ACHN (cell line): ENCODE measurements around the gene ASTN2.

Experiments
- DNase-seq: peaks from one replicate; pipeline ENCODE4 v3.0.0-alpha.2; 2015
- in situ Hi-C: cut with HindIII; loops from 2 replicates; pipeline ENCODE4 v1.10.0; 2017; ENCODE audit warnings: low sequenced_read_pairs, low pct_ligation_motif_present, low pct_unique_long_range_greater_than_20kb

The ASTN2 gene

DNA sequence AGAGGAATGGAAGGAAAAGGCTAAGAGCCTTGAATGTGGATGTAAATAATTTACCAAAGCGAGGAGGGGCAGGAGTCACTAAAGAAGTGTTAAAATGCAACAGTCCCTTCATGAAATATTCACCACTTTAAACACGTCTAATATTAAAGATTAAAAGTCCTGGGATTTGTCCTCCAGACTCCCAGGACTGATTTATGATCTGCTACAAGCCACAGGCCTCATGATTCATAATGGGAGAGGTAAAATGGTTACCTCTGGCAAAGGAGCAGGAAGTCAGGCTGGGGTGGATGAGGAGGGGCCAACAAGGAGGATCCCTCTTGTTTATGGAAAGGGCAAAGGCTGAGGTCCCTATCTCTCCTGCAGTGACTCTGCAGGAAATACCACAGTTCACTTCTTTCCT is 435.4 kb downstream of the ASTN2 start:
- DNase-seq, result peak; percentile 56
- in situ Hi-C loops, result no loop called here

DNA sequence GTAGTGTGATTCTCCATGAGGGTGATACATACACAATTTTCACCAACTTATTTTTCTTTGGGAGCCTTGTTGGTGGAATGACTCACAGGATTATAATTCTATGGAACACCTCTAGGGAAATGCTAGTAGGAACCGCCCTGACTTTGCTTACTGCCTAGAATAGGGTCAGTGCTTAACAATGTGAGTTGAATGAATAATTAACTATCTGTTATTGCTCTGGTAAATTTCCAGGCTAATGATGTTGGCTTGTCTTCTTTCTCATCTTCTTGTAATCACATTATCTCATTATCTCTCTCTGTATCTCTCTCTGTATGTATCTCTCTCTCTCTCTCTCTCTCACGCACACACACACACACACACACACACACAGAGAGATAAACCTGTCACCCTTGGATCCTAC is 436.7 kb downstream of the ASTN2 start:
- DNase-seq, result peak; percentile 48
- in situ Hi-C loops, result no loop called here

DNA sequence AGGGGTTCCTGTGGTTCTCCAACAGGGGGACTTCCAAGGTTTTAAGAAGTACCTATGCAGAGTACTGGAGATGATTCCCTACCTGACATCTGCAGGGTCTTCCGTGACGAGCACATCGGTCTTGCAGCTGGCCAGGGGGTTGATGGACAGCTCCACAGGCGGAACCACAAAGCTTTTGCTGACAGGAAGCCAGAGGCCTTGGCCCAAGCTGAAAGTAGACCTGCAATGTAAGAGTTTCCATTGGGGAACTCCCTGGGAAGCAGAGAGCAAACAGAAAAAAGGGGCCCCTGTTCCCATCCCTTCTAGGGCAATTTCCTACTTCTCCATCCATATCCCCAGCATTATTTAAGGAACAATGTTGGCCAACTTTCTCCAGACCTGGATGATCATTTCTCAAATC is 439.7 kb downstream of the ASTN2 start:
- in situ Hi-C loops, result no loop called here

DNA sequence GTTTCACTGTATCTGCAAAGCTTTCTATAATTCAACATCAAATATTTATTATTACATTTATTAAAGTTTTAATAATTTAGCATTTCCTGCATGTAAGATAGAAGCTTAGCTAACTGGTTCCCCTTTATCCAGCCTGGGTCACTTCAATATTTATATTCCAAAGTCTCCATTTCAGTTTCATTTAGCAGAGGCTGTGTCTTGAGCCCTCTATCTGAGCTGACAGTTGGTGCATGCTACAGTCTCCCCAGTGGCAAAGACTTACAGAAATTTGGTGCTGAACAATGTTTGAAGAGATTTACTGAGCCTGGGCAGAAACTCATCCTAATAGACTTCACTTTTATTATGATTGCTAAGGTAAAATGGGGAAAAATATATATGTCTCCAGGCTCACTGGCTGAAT is 448.7 kb downstream of the ASTN2 start:
- in situ Hi-C loops, result no loop called here
- DNase-seq, result no peak

More for the DNA sequence above, 439.7 kb downstream of the ASTN2 start:
- no peak for DNase-seq

DNA sequence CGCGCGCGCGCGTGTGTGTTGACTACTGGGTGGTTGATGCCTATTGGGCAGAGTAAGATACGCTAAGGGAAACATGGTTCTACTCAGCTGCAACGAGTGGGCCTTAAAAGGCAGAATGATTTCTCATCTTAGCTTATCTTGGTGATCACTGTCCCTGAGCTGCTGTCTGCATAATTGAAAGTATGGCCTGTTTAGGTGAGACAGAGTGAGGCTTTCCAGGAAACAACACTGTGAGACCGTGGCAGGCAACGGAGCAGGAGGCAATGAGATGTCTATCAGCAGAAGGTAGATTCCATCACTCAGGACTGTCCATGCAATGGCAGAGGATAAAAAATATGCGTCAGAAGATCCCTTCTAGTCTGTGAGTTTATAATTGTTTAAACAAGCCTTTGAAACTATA is 450.6 kb downstream of the ASTN2 start:
- DNase-seq, result no peak
- in situ Hi-C loops, result no loop called here

- in situ Hi-C loops, result no loop called here
- DNase-seq, result no peak
Observed at GRCh38 chr9:116959809-116960208, 455.0 kb downstream of the ASTN2 start.

DNA sequence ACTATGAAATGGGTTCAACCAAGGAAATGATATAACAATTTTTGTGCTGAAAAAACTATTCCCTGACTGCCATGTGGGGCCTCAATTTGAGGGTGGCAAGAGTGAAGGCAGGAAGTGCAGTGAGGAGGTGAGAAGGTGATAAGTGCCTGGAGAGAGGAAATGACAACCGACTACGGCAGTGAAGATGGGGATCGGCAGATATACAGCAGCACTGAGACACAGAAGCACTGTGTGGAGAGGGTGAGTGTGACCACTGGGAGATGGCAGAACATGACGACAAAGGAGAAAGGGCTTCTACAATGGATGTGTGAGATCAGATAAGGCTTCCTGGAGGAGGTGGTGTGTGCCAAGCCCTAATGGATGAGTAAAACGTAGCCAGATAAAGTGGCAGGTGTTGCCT is 456.0 kb downstream of the ASTN2 start:
- DNase-seq, result no peak
- in situ Hi-C loops, result no loop called here

DNA sequence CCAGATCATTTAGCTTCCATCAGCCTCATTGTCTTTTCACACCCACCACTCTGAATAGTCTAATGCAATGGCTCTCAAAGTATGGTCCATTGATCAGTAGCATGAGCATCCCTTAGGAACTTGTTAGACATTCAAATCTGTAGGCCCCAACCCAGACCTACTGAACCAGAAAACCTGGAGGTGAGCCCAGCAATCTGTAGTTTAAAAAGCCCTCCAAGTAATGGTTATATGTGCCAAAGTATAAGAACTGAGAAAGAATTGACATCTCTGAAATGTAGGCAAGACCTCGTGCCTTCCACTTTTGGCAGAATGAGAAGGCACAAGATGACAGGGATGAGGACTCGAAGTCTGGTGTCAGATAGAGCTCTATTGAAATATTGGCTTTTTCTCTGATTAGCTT is 460.1 kb downstream of the ASTN2 start:
- no peak for DNase-seq
- in situ Hi-C loops, result no loop called here

DNA sequence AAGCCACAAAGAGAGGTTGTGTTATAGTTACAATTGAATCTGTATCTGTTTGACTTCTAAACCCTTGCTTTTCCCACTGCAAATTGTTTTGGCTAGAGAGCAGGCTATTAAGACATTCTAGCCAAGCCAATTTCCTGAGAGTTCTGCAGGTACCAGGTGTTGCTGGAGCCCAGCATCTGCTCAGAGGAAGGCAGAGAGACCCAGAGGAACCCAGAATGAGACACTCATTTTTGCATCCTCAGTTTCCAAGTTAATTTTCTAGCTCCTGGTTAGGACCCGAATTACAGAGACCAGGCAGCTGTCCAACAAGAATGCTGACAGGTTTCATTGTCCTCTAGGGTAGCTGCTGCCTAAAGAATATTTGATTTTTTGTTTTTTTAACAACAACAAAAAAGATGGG is 461.6 kb downstream of the ASTN2 start:
- in situ Hi-C loops, result no loop called here
- DNase-seq, result no peak

DNA sequence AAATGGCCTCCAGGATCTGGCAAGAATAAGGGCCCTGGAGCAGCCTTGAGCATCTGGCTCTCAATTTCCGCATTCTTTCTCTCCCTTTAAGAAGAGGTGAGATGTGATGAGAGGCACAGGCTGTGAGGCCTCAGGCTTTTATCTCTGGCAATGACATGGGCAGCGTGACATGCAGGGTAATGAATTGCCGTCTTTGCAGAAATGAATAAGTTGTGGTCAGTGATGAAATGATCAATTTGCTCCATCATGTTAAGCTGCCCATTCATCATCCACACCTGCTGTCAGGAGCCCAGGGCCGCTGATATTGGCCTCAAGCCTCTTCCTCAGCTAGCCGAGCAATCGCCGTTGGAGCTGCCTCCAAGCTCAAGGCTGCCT is 462.4 kb downstream of the ASTN2 start:
- in situ Hi-C loops, result no loop called here
- DNase-seq, result no peak

- in situ Hi-C loops, result no loop called here
Observed at GRCh38 chr9:116951588-116952435, 463.0 kb downstream of the ASTN2 start.

GRCh38 chr9:116945817-116946216 is 469.0 kb downstream of the ASTN2 start:
- in situ Hi-C loops, result no loop called here
- DNase-seq, result no peak

More at GRCh38 chr9:116951588-116952435, 463.0 kb downstream of the ASTN2 start:
- peak; percentile 73 for DNase-seq

DNA sequence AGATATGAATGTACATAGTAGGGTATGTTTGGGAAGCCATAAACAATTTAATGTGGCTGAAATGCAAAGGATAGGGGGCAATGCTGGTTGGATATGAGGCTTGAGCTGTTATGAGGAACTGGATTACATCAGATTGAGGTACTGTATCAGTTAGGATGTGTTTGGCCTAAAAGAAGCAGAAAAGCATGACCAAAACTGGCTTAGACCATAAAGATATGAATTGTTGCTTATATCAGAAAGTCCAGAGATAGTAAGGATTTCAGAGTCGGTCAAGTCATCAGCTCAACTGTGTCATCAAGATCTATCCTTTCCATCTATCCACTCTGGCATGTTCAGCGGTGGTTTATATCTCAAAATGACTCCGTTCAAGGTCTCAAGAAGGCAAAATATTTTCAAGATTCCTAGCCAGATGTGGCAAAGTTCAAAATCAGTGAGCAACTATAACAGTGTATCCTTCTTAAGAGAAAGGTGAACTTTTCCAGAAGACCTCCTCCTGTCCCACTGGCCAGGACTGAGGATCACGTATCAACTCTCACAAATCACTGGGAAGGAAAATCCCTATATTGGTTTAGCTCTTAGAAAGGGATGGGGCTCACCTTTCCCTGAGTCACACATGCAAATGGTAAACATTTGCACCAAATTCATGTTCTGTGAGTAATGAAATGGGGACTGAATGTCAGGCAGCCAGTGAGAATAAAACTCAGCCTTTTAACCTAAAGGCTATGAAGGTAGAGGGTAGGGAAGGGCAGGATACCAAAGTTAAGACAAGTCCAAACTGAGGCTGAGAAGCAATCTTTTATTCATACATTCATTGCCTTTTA is 469.9 kb downstream of the ASTN2 start:
- no peak for DNase-seq
- in situ Hi-C loops, result no loop called here

DNA sequence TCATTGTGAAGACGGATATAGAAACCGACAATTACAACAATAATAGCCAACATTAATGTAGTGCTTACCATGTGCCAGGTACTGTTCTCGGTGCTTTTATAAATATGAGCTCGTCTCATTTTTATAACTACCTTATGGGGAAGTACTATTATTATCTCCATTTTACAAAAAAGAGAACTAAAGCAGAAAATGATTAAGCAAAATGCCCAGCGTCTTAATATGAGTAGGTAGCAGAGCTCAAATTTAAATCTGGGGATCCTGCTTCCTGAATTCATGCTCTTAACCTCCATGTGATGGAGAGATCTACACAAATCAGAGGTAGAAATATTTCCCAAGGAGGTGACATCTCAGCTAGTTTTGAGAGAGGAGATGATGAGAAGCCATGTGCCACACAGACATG is 470.9 kb downstream of the ASTN2 start:
- DNase-seq, result no peak
- in situ Hi-C loops, result no loop called here

DNA sequence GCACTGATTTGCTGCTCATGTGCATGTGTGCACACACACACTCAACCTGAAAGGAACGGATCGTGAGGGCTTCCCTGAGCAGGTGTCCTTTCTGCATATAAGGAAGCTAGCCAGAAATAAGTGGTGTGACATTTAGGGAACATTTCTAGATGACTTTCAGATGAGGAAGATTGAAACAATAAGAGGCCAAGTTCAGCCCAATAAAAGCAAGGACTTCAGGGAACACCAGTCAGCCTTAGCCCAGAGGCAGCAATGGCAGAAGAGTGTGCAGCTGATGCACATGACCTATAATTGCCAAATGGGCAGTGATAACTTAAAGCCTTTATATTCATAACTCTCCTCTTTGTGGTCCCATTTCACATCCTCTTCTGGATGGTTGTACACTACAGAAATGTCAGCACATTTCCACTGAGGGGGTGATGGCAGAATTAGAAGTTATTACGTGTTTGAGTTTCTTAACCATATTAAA is 472.2 kb downstream of the ASTN2 start:
- in situ Hi-C loops, result no loop called here
- DNase-seq, result no peak

- in situ Hi-C loops, result no loop called here
Observed at GRCh38 chr9:116941266-116941665, 473.6 kb downstream of the ASTN2 start.

DNA sequence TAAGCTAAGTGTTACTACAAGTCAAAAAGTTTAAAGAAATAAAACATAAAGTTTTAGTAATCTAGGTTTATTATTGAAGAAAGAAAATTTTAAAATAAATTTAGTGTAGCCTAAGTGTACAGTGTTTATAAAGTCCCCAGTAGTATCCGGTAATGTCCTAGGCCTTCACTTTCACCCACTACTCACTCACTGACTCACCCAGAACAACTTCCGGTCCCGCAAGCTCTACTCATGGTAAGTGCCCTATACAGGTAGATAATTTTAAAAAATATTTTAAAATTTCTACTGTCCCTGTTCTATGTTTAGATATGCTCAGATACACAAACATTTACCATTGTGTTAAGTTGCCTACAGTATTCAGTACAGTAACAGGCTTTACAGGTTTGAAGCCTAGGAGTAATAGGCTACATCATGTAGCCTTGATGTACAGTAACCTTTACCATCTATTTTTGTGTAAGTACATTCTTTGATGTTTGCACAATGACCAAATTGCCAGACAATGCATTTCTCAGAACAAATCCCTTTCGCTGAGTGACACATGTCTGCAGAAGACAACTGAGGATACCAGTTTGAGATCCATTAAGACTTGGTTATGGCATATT is 474.1 kb downstream of the ASTN2 start:
- no peak for DNase-seq
- in situ Hi-C loops, result no loop called here

More at GRCh38 chr9:116941266-116941665, 473.6 kb downstream of the ASTN2 start:
- DNase-seq, result no peak

DNA sequence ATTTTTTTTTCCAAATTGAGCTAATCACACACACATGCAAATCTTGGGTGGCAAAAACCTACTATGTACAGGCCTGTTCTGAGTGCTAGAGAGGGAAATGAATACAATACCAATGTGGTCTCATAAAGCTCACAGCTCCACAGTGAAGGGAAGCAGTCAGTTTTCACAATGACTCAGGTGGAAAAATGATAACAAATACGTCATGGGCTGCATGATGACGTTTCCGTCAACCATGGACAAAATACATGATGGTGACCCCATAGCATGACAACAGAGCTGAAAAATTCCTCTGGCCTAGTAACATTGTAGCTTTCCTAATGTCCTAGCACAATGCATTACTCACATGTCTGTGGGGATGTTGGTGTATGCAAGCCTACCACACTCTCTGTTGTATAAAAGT is 475.2 kb downstream of the ASTN2 start:
- no peak for DNase-seq
- in situ Hi-C loops, result no loop called here

GRCh38 chr9:116939161-116939560 is 475.7 kb downstream of the ASTN2 start:
- no peak for DNase-seq
- in situ Hi-C loops, result no loop called here
